GM18519 (cell line): ENCODE measurements around the gene SNX13.

Experiments used
- ATAC-seq: cut with Tn5 transposase; IDR thresholded peaks from one replicate; pipeline ENCODE4 v1.9.1; 2021; ENCODE audit warnings: mild to moderate bottlenecking, moderate library complexity; ENCODE audit not compliant: unreplicated experiment, low FRiP score

The SNX13 gene

GRCh38 chr7:17787257-17787656 lies 153.0 kb downstream of the SNX13 start:
- ATAC-seq = no peak

- no peak for ATAC-seq
Observed at GRCh38 chr7:17786314-17786852, 153.9 kb downstream of the SNX13 start.

GRCh38 chr7:17782216-17782549 lies 158.1 kb downstream of the SNX13 start:
- ATAC-seq = no peak

GRCh38 chr7:17781491-17782215 lies 158.6 kb downstream of the SNX13 start:
- no peak for ATAC-seq

- no peak for ATAC-seq
Observed at GRCh38 chr7:17779381-17779780, 160.9 kb downstream of the SNX13 start.

GRCh38 chr7:17774716-17775288 lies 165.5 kb downstream of the SNX13 start:
- ATAC-seq = no peak

- no peak for ATAC-seq
Observed at GRCh38 chr7:17774248-17774647, 166.0 kb downstream of the SNX13 start.

- ATAC-seq = no peak
Observed at GRCh38 chr7:17773289-17773626, 167.0 kb downstream of the SNX13 start.

GRCh38 chr7:17772581-17773288 lies 167.6 kb downstream of the SNX13 start:
- ATAC-seq = no peak

- ATAC-seq = no peak
Observed at GRCh38 chr7:17771901-17772408, 168.3 kb downstream of the SNX13 start.

- ATAC-seq = no peak
Observed at GRCh38 chr7:17770710-17771375, 169.5 kb downstream of the SNX13 start.

GRCh38 chr7:17769918-17770317 lies 170.4 kb downstream of the SNX13 start:
- ATAC-seq = peak; percentile 43

- ATAC-seq = no peak
Observed at GRCh38 chr7:17758008-17758407, 182.3 kb downstream of the SNX13 start.

GRCh38 chr7:17746020-17746530 lies 194.2 kb downstream of the SNX13 start:
- no peak for ATAC-seq

- ATAC-seq = peak; percentile 85
Observed at GRCh38 chr7:17745610-17746009, 194.7 kb downstream of the SNX13 start.

- no peak for ATAC-seq
Observed at GRCh38 chr7:17743316-17743715, 197.0 kb downstream of the SNX13 start.

GRCh38 chr7:17741426-17741825 lies 198.9 kb downstream of the SNX13 start:
- no peak for ATAC-seq
